KOPT-K1 (cell line): ENCODE data around the gene CDC14A.
"Not testable (repeated sequence)": the region's sequence is repeated elsewhere in the genome, so short reads cannot be mapped to it uniquely, and the experiment has no call there.

ENCODE experiments used
- H3K27ac ChIP-seq: fragments of 200-600 bp; sonication (generic); 2 replicates; pipeline ENCODE4 v1.5.1; 2016; ENCODE audit warnings: antibody characterized with exemption, mild to moderate bottlenecking, low read depth, low read length; ENCODE audit not compliant: poor library complexity, severe bottlenecking
- H3K36me3 ChIP-seq: fragments of 200-600 bp; sonication (generic); 2 replicates; pipeline ENCODE4 v1.5.1; 2017; ENCODE audit warnings: antibody characterized with exemption, mild to moderate bottlenecking, low read length, moderate library complexity; ENCODE audit not compliant: insufficient read depth
- H3K9me3 ChIP-seq: fragments of 200-600 bp; sonication (generic); 2 replicates; pipeline ENCODE4 v1.5.1; 2017; ENCODE audit warnings: antibody characterized with exemption, low read length, mild to moderate bottlenecking; ENCODE audit not compliant: insufficient read depth, poor library complexity, severe bottlenecking

The CDC14A gene

GRCh38 chr1:100323419-100324106 is 28.7 kb upstream of the CDC14A start:
- Histone ChIP-seq H3K9me3 (peaks cover 14% of the 10 kb centered on the region), H3K27ac (no peak overlapping the region), H3K36me3 (no peaks in the 10 kb centered on the region)

- H3K9me3 ChIP-seq, result no peaks in the 10 kb centered on the region
- H3K36me3 ChIP-seq, result no peaks in the 10 kb centered on the region
- no peak overlapping the region for H3K27ac ChIP-seq
These were observed 26.6 kb upstream of the CDC14A start for GRCh38 chr1:100325415-100326324.

GRCh38 chr1:100326325-100326670 is 26.0 kb upstream of the CDC14A start:
- not testable (repeated sequence) for H3K36me3 ChIP-seq, H3K27ac ChIP-seq, H3K9me3 ChIP-seq

GRCh38 chr1:100328133-100328532 is 24.2 kb upstream of the CDC14A start:
- Histone ChIP-seq H3K27ac (no peak overlapping the region), H3K36me3 (no peaks in the 10 kb centered on the region), H3K9me3 (no peaks in the 10 kb centered on the region)

GRCh38 chr1:100331146-100331545 is 21.2 kb upstream of the CDC14A start:
- not testable (repeated sequence) for H3K27ac ChIP-seq, H3K9me3 ChIP-seq, H3K36me3 ChIP-seq

GRCh38 chr1:100332331-100332730 is 20.0 kb upstream of the CDC14A start:
- no peak overlapping the region for H3K27ac ChIP-seq
- no peaks in the 10 kb centered on the region for H3K9me3 ChIP-seq
- no peaks in the 10 kb centered on the region for H3K36me3 ChIP-seq

- Histone ChIP-seq H3K9me3 (no peaks in the 10 kb centered on the region), H3K36me3 (no peaks in the 10 kb centered on the region), H3K27ac (no peak overlapping the region)
These were observed 16.9 kb upstream of the CDC14A start for GRCh38 chr1:100335436-100335835.

- not testable (repeated sequence) for H3K27ac ChIP-seq, H3K36me3 ChIP-seq, H3K9me3 ChIP-seq
These were observed 14.4 kb upstream of the CDC14A start for GRCh38 chr1:100337878-100338277.

GRCh38 chr1:100339735-100340134 is 12.6 kb upstream of the CDC14A start:
- not testable (repeated sequence) for H3K9me3 ChIP-seq, H3K36me3 ChIP-seq, H3K27ac ChIP-seq

GRCh38 chr1:100340494-100340893 is 11.8 kb upstream of the CDC14A start:
- Histone ChIP-seq H3K27ac (no peak overlapping the region), H3K36me3 (no peaks in the 10 kb centered on the region), H3K9me3 (no peaks in the 10 kb centered on the region)

- no peak overlapping the region for H3K27ac ChIP-seq
- no peaks in the 10 kb centered on the region for H3K36me3 ChIP-seq
- H3K9me3 ChIP-seq, result no peaks in the 10 kb centered on the region
These were observed 10.0 kb upstream of the CDC14A start for GRCh38 chr1:100342348-100342747.

- no peak overlapping the region for H3K27ac ChIP-seq
- no peaks in the 10 kb centered on the region for H3K9me3 ChIP-seq
- no peaks in the 10 kb centered on the region for H3K36me3 ChIP-seq
These were observed 8.4 kb upstream of the CDC14A start for GRCh38 chr1:100343897-100344296.

- no peaks in the 10 kb centered on the region for H3K9me3 ChIP-seq
- H3K36me3 ChIP-seq, result no peaks in the 10 kb centered on the region
- H3K27ac ChIP-seq, result no peak overlapping the region
These were observed 7.5 kb upstream of the CDC14A start for GRCh38 chr1:100344774-100345173.

GRCh38 chr1:100346387-100346786 is 5.9 kb upstream of the CDC14A start:
- no peak overlapping the region for H3K27ac ChIP-seq
- no peaks in the 10 kb centered on the region for H3K9me3 ChIP-seq

GRCh38 chr1:100347009-100347966 is 5.0 kb upstream of the CDC14A start:
- Histone ChIP-seq H3K27ac (no peak overlapping the region), H3K36me3 (no peaks in the 10 kb centered on the region), H3K9me3 (no peaks in the 10 kb centered on the region)

More at GRCh38 chr1:100346387-100346786, 5.9 kb upstream of the CDC14A start:
- H3K36me3 ChIP-seq, result no peaks in the 10 kb centered on the region
